Adrenal gland (tissue), 5 donors: ENCODE results near the gene NEGR1.

ENCODE experiments used
- CTCF ChIP-seq, 6 experiments: fragments of 450-650 bp in 4 of 6; fragments of 200-600 bp in 2 of 6; sonication (generic) in 1 of 6; IDR thresholded peaks; 1 replicate in 5 of 6; 2 replicates in 1 of 6; pipeline versions ENCODE4 v1.5.1 to v1.8.0; 2016 to 2021; ENCODE audit warnings: antibody characterized with exemption in 6 of 6, mild to moderate bottlenecking in 2 of 6, moderate library complexity in 1 of 6
- POLR2A ChIP-seq, 2 donors: fragments of 450-650 bp; IDR thresholded peaks; one replicate each; pipeline ENCODE4 v1.6.1; 2017; ENCODE audit warnings: antibody characterized with exemption in 2 of 2, mild to moderate bottlenecking in 2 of 2, moderate library complexity in 1 of 2
- donor health status: DM: no; HTN: no; CAD: no.

- no peak for TF ChIP-seq CTCF (IDR thresholded peaks at IDR 0.05)
- TF ChIP-seq POLR2A (IDR thresholded peaks at IDR 0.05): no peak
These were observed 2.7 kb upstream of the NEGR1 start for GRCh38 chr1:72285074-72285425.
